Measurements from ENCODE around the gene ARL8A.
"Not testable (repeated sequence)": the region's sequence is repeated elsewhere in the genome, so short reads cannot be mapped to it uniquely, and the experiment has no call there.

The ARL8A gene

DNA sequence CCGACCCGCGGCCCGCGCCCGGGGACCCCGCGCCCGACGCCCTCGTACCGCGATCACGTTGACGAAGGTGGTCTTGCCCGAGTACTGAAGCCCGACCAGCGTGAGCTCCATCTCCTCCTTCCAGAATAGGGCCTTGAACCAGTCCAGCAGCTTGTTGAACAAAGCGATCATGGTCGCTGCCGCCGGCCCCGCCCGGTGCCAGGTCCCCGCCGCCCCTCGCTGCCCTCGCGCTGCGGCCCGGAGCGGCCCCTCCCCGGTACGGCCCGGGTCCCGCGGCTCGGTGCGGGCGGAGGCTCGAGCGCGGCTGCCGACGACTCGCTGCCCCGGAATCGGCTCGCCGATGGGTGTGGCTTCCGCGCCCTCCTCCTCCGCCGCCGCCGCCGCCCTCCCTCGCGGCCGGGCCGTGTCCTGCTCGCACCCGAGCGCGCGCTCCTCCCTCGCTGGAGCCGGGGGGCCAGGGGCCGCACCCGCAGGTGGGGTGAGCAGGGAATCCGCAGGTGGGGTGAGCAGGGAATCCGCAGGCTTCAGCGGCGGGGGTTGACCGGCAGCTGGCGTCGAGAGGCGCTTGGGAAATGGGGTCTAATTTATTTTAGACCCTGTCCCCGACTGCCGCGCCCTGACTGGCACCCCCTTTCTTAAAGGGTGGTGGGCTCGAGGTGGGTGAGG, at the start of gene ARL8A:
ARL8A (minus strand) TSS at position 336 of the 666 bp plus-strand sequence; CDS start at position 171, 165 bp downstream.
- peak; percentile 54 for DNase-seq

DNA sequence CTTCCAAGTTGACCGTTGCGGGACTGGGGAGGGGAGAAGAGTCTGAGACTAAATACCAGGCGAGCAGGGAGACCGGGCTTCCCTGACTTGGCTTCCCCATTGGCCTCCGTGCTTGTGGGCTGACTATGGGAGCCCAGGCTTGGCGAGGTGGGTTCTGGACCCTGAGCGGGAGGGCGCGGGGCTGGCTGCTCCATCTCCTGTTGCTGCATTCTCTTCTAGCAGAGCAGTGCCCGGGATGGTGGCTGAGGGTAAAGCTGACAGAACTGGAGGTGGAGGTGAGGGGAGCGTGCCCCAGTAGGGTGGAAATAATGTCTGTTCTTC, 49.8 kb upstream of the ARL8A start:
- no peak for DNase-seq

DNA sequence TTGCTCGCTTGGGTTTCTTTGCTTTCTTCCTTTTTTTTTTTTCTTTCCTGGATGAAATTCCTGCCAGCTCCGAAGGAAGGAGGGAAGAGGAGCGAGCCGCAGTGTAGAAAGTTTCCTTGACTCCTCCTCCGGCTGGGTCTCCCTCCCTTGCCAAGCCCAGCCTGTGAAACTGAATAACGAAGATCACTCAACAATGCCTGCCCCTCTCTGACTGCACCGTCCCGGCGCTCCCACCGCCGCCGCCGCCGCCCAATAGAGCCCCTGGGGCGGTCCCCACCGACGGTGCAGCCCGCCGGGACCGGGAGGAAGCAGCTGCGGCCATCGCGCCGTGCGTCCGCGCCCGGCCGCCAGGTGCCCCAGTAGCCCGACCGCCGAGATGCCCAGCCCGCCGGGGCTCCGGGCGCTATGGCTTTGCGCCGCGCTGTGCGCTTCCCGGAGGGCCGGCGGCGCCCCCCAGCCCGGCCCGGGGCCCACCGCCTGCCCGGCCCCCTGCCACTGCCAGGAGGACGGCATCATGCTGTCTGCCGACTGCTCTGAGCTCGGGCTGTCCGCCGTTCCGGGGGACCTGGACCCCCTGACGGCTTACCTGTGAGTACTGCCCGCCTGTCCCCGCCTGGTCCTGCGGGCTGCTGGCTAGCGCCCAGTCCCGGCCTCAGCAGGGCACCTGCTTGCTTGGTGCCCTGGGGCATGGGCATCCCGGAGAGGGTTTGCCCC, 49.2 kb upstream of the ARL8A start, which contains the start of gene LGR6:
LGR6 (plus strand) TSS at position 186 of the 714 bp plus-strand sequence; CDS start at position 377, 191 bp downstream.
- DNase-seq: no peak

DNA sequence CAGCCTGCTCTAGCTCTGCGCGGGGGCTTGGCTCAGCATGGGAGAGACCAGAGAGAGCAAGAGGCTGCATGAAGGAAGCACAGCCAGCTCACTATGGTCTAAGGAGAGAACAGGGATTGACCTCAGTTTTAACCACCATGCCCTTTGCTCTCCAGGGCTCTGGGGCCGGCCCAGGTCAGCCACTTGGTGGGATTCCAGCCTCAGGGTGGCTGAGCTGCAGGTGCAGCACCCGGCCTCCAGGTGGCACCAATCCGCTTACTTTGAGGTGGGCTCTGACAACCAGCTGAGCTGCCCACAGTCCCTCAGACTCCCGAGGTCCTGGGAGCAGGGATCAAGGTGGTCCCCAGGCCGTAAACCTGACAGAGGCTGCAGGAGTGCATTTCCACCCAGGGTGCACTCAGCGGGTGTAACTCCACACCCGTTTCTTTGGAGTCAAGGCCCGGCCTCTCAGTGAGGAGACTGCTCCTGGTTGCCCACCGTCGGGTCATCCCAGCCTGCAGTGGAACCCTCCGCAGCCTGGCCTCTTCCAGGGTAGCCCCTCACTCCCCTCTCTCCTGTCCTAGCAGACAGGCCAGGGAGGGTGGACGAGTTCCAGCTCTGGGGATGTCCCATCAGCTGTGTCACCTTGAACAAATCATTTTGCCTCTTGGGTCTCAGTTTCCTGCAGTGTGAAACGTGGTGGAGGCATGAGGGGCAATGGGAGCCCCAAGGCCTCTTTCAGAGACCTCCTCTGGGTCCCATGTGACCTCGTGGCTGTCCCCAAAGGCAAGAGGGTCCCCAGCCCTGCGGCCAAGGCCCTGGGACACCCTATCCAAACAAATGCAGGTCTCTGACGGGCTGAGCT, 48.5 kb upstream of the ARL8A start:
- DNase-seq: peak; percentile 55

DNA sequence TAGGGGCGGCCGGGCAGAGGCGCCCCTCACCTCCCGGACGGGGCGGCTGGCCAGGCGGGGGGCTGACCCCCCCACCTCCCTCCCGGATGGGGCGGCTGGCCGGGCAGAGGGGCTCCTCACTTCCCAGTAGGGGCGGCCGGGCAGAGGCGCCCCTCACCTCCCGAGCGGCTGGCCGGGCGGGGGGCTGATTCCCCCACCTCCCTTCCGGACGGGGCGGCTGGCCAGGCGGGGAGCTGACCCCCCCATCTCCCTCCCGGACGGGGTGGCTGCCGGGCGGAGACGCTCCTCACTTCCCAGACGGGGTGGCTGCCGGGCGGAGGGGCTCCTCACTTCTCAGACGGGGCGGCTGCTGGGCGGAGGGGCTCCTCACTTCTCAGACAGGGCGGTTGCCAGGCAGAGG, 46.9 kb upstream of the ARL8A start:
- not testable (repeated sequence) for DNase-seq

DNA sequence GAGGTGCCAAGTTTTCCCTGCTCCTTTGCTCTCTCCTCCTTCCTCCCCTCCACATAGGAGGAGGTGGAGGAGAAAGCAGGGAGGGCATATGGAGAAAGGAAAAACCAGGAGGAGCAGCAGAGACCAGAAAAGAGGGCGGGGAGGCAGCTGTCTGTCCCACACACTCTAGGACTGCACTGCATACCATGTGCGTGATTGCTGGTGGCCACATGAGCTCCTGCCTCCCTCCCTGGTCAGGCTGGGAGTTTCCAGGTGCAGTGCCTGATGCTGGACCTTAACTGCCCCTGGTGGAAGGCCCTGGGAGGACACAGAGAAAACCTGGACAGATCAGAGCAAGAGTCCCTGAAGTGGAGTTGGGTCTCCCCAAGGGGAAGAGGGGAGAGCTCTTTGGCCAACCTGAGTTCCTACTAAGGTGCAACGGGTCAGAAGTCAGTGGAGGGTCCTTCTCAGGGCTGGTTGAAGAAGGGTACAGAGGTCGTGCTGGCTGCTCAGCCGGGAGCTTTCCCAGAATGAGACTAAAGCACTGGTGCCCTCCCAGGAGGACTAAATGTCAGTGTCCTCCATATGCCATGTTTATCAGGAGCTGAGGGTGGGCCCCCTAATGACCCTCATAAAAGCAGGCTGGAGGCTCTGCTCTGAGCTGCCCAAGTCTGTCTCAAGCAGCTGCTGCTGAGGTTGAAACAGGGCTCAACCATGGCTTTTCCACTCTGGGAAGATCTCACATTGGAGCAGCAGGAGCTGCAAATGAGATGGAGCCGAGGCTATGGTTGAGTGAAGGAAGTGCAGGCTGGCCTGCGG, 45.6 kb upstream of the ARL8A start:
- no peak for DNase-seq

DNA sequence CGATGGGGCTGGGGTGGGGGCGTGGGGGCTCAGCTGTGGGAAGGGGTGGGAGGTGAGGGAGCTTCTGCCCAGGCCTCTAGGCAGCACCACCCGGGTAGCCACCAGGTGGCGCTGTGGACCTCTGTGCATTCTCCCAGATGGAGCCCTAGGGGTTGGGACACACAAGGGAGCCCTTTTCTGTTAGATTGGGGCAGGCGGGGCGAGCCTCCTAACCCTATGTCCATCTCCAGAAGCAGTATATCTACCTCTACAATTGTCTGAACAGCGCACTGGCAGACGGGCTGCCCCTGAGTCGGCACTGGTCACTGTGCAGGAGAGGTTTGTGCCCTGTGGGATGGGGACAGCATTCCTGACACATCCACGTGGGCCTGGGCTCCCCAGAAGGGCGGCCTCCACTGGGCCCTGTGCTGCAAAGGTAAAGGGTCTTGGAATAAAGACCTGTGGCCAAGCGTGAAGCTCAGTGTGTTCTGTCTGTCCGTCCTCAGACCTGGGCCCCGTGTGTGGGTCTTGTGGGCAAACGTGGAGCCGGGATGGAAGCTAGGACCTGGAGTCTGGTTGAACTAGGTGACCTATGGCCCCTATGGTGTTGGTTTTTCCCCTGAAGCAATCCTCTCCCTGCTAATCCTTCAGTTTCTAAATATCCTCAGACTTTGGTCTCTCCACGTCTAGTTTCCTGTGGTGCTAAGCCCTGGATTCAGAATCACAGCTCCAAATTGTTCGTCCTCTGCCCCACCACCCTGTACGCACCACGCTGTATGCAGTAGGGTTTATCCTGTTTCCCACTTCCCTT, 44.7 kb upstream of the ARL8A start:
- peak; percentile 65 for DNase-seq

DNA sequence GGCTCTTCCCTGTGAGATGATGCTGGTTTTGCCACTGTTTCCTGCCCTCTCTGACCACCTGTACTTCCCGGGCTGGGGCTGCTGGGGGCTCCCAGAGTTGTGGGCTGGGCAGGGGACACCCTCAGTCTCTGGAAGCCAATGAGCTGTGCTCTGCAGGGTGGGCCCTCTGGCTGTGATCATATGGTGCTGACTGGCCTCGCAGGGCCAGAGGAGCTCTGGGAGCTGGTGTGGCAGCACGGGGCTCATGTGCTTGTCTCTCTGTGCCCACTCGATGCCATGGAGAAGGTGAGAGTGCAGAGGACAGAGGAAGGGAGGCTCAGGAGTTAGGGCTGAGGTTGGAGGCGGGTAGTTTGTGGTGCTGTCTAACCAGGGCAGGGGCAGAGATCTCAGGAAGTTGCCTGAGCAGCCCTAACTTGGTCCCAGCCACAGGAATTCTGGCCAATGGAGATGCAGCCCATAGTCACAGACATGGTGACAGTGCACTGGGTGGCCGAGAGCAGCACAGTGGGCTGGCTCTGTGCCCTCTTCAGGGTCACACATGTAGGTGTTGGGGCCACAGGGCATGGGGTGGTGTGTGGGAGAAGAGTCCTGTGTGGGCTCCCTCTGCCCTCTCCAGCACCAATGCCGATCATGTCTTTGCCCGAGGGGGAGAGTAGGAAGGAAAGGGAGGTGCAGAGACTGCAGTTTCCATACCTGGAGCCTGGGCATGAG, 43.3 kb upstream of the ARL8A start:
- no peak for DNase-seq

DNA sequence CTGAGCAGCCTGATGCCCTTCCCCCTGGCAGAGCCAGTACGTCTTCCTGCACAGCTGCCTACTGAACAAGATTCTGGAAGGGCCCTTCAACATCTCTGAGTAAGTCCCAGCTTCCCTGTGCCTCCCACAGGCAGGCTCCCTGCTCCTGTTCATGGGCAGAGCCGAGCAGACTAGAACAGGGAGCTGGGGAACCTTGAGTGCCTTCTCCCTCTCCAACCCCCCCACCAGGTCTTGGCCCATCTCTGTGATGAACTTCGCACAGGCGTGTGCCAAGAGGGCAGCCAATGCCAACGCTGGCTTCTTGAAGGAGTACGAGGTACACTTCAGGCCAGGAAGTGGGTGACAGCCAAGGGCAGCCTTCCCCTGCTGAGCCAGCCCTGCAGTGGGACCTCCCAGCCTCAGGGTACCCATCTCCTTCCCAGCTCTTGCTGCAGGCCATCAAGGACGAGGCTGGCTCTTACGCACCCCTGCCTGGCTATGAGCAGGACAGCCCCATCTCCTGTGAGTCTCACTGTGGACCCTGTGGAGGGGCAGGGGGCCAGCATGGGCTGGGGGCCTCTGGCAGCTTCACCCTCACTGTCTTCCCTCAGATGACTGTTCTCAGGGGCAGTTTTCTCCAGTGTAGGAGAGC, 42.6 kb upstream of the ARL8A start:
- no peak for DNase-seq

DNA sequence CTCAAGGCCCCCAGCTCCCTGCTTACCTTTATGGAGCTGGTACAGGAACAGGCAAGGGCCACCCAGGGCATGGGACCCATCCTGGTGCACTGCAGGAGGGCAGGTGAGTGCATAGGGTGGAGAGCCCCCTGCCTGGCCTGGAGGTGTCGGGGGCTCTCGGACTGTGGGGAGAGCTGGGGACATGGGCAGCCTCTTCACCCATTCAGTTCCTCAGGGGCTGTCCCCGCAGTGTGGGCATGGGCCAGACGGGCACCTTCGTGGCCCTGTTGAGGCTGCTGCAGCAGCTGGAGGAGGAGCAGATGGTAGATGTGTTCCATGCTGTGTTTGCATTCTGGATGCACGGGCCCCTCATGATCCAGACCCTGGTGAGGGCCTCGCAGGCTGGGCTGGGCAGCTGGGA, 41.8 kb upstream of the ARL8A start:
- no peak for DNase-seq

DNA sequence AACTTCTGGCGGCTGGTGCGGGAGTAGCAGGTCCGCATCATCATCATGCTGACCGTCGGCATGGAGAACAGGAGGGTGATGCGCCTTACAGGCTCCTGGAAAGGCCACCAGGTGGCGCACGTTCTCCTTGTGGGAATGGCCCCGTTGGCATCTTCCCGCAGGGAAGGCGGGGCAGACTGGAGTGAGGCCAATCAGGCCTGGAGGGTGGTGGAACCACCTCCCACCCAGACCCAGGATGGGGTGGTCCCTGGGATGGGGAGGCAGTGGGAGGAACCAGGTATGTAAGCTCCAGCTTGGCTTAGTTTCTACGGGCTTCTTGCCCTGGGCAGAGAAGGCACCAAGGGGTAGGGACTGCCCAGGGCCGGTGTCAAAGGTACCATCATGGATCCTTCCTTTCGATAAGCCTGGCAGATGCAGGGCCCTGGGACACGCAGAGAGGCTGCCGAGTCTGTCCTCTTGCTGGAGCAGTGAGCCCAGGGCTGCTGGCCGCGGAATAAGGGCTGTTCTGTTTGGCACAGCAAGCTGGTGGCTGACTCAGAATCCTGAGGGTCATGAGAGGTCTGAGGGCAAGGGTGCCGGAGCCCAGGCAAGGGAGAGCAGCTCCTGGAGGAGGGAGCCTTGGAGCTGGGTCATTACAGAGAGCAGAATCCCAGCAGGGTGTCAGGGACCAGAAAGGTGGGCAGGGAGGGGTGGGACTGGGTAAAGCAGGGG, 40.4 kb upstream of the ARL8A start:
- DNase-seq: peak; percentile 89

DNA sequence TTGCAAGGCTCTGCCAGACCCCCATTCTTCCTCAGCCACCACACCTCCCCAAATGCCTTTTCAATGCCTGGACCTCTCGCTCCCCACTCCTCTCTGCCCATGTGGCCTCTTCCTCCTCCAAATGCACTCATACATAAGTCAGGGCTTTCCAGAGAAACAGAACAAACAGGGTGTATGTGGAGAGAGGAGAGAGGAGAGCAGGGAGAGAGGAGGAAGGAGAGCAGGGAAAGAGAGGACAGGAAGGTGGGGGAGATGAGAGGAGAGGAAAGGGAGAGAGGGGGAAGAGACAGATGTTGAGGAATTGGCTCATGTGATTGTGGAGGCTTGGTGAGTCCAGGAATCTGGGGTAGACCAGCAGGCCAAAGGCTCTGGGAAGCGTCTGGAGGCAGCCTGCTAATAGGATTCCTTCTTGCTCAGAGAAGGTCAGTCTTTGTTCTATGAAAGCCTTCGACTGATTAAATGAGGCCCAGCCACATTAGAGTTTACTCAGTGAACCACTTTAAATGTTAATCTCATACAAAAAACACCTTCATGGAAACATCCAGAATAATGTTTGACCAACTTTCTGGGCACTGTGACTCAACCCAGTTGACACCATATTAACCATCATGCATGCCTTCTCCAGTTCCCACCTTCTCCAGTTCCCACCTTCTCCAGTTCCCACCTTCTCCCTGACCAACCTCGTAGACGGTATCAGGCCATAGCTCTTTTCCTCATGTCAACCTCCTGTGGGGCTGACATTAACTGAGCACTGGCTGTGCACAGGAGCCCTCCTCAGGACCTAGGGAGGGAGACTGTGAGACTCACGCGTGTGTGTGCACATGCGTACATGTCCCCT, 37.7 kb upstream of the ARL8A start:
- no peak for DNase-seq

DNA sequence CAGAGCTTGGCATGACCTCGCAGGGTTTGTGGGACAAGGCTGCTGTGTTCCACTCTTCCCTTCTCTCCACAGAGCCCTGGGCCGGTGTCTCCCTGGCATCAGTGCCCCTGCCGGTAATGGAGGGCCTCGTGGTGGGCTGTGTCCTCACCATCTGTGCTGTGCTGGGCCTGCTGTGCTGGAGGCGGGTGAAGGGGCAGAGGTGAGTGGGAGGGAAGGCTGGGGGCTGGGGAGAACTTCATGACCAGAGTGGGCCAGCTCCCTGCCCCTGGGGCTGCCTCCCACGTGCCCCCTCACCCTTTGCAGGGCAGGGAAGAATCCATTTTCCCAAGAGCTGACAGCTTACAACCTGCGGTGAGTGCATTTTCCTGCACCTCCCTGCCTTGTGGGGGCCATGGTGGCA, 37.0 kb upstream of the ARL8A start:
- DNase-seq: no peak

DNA sequence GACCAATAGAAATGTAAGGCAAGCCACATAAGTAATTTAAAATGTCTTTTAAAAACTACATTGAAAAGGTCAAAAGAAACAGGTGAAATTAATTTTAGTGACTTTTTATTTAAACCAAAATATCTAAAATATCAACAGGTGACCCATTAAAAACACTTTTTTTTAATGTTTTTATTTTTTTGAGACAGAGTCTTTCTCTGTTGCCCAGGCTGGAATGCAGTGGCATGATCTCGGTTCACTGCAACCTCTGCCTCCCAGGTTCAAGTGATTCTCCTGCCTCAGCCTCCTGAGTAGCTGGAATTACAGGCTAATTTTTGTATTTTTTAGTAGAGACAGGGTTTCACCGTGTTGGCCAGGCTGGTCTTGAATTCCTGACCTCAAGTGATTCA, 36.2 kb upstream of the ARL8A start:
- DNase-seq: not testable (repeated sequence)

DNA sequence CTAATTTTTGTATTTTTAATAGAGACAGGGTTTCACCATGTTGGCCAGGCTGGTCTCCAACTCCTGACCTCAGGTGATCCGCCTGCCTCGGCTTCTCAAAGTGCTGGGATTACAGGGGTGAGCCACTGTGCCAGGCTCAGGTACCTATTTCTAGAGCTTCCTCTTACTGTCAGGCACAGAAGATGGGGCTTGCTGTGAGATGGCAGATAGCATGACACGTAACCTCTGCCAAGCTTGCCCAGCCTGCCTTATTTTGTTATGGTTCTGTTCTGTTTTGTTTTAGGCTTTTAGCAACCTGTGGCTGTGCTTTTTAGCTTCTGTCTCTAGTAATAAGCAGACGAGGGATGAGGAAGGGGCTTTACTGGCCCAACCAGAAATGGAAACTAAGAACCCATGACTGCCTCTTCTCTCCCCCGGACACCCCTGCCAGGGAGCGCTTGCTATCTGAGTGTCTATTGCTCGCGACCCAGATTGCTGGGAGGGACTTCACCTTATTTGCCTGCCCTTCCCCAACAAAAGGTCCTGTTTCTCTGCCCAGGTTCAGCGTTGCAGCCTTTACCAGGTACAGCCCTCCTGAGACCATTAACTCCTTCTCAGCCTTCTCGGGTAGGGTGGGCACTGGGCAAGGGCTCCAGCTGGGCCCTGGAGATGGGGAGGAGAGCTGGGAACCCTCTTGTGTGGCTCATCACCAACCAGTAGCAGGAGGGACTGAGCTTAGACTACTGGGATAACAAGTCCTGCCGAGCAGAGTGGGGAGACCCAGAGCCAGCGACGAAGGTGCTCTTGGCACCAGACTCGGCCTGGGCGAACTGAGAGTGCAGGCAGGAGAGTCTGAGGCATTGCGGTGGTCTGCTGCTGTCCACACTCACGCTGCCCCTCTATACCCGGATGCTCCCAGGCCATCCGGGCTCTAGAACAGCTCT, 35.6 kb upstream of the ARL8A start:
- DNase-seq: no peak

DNA sequence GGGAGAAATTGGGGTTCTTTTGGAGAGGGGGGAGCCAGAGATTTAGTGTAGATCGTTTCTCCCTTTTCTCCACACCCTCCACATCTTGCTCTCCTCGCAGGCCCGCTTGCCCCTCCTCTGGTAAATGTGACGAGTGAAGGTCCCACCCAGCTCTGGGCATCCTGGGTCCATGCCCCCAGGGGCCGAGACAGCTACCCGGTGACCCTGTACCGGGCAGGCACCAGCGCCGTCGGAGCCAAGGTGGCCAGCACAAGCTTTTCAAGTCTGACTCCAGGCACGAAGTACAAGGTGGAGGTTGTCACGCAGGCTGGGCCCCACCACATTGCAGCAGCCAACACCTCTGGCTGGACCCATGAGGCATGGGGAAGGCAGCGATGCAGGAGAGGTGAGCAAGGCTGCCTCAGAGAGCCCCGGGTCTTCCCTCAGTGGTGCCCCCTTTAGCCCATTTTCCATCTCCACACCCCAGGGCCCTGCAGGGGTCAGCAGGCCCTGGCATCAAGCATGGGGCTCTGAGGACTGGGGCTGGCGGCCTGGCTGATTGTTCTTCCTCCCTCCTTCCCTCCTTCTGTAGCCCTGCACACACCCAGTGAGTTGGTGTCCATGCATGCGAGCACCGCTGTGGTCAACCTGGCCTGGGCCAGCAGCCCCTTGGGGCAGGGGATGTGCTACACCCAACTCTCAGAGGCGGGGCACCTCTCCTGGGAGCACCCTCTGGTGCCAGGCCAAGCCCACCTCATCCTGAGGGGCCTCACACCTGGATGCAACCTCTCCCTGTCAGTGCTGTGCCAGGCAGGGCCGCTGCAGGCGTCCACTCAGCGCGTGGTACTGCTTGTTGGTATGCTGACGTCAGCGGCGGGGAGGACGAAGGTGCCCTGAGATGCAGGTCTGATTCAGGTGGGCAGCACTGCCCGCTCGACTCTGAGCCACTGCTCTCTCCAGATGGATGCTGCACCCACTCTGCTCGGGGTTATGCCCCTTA, 32.7 kb upstream of the ARL8A start:
- DNase-seq: no peak

DNA sequence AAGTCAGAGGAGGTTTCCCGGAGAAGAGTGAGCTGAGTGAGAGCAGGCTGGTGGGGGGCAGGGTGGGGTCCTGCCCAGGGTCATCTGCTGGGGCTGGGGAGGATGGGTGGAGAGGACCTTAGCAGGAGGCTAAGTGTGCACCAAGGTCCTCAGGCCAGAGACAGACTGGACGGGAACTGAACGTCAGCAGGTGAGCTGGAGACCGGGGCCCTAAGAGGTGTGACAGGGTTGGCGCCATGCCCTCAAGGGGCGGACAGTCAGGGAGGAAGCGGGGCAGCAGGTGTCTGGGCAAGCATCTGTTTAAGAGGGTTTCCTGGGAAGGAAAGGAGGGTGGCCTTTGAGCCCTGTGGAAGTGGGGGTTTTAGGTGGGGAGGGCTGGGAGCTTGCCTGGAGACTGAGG, 29.5 kb upstream of the ARL8A start:
- DNase-seq: no peak
